IMR-90 (cell line): ENCODE results near the gene SLC43A2. TPM values are rescaled to one million over a fixed set of nuclear protein-coding genes. Genes with fewer than 3 reads are reported as not detected.
A peak's percentile ranks its signal among the peaks of the same experiment; 100 is the strongest.

ENCODE experiments used
- ATAC-seq: fragments of 200-7000 bp; cut with Tn5 transposase; 2 replicates; pipeline ENCODE4 v1.9.1; 2020; ENCODE audit warnings: low read depth, mild to moderate bottlenecking, moderate library complexity
- BruUV-seq: library from RNA; stranded (reverse); fragments of 400-500 nt; replicated peaks from 2 replicates; lab custom pipeline; 2021; lab: Mats Ljungman, UMichigan
- CTCF ChIA-PET: fragments of 300-600 bp; formaldehyde crosslinking; extraction: SDS; loops from one replicate; lab custom pipeline; 2021; ENCODE audit warnings: antibody characterized with exemption; lab: Yijun Ruan, JAX
- POLR2A ChIA-PET: fragments of 300-600 bp; sonication (Branson Sonifier 250); formaldehyde crosslinking; loops from one replicate; lab custom pipeline; 2022; ENCODE audit warnings: antibody characterized with exemption; ENCODE audit not compliant: unreplicated experiment; lab: Charles Lee
- DNase-seq: peaks from one replicate; pipeline ENCODE4 v3.0.0; 2013
- H2AFZ ChIP-seq: replicated peaks from 2 replicates; pipeline ENCODE3; 2013; ENCODE audit warnings: low read length, mild to moderate bottlenecking; ENCODE audit not compliant: poor library complexity
- H2AK5ac ChIP-seq: 2 replicates; pipeline ENCODE4 v1.6.1; 2013; ENCODE audit warnings: low read depth, low read length, inconsistent platforms
- H2AK9ac ChIP-seq: replicated peaks from 2 replicates; pipeline ENCODE3; 2013; ENCODE audit warnings: mild to moderate bottlenecking, low read depth, low read length, moderate library complexity; ENCODE audit not compliant: poor library complexity
- H2BK120ac ChIP-seq: 2 replicates; pipeline ENCODE4 v1.6.1; 2013; ENCODE audit warnings: low read depth, low read length, inconsistent platforms
- H2BK15ac ChIP-seq: 3 replicates; pipeline ENCODE4 v1.6.1; 2013; ENCODE audit warnings: low read depth, low read length, inconsistent platforms
- H2BK20ac ChIP-seq: 2 replicates; pipeline ENCODE4 v1.6.1; 2013; ENCODE audit warnings: low read depth, mild to moderate bottlenecking, inconsistent platforms, low read length, moderate library complexity
- H2BK5ac ChIP-seq: 2 replicates; pipeline ENCODE4 v1.6.1; 2013; ENCODE audit warnings: mild to moderate bottlenecking, low read depth, low read length, inconsistent platforms; ENCODE audit not compliant: poor library complexity, severe bottlenecking
- H3K14ac ChIP-seq: replicated peaks from 2 replicates; pipeline ENCODE4 v1.6.1; 2013; ENCODE audit warnings: low read depth, low read length, inconsistent platforms
- H3K18ac ChIP-seq: 2 replicates; pipeline ENCODE4 v1.6.1; 2013; ENCODE audit warnings: low read depth, low read length, control low read depth
- H3K23ac ChIP-seq: 2 replicates; pipeline ENCODE4 v1.6.1; 2013; ENCODE audit warnings: low read depth, low read length, inconsistent platforms
- H3K27ac ChIP-seq: 2 replicates; pipeline ENCODE4 v1.5.1; 2013; ENCODE audit warnings: mild to moderate bottlenecking, control low read depth, low read length; ENCODE audit not compliant: insufficient read depth
- H3K27me3 ChIP-seq: 2 replicates; pipeline ENCODE4 v1.6.1; 2013; ENCODE audit warnings: low read length; ENCODE audit not compliant: control insufficient read depth, insufficient read depth
- H3K36me3 ChIP-seq: 2 replicates; pipeline ENCODE4 v1.6.1; 2013; ENCODE audit warnings: low read length, mixed read lengths; ENCODE audit not compliant: control insufficient read depth, insufficient read depth
- H3K4ac ChIP-seq: 2 replicates; pipeline ENCODE4 v1.6.1; 2013; ENCODE audit warnings: low read depth, low read length, inconsistent platforms
- H3K4me1 ChIP-seq: 2 replicates; pipeline ENCODE4 v1.6.1; 2013; ENCODE audit warnings: low read length, mixed read lengths; ENCODE audit not compliant: control insufficient read depth, insufficient read depth
- H3K4me2 ChIP-seq: 2 replicates; pipeline ENCODE4 v1.6.1; 2013; ENCODE audit warnings: low read depth, mild to moderate bottlenecking, control low read depth, low read length, moderate library complexity
- H3K4me3 ChIP-seq: 2 replicates; pipeline ENCODE4 v1.5.1; 2013; ENCODE audit warnings: low read depth, mild to moderate bottlenecking, control low read depth, low read length, moderate library complexity; ENCODE audit not compliant: insufficient read depth
- H3K56ac ChIP-seq: 2 replicates; pipeline ENCODE4 v1.6.1; 2013; ENCODE audit warnings: low read length, inconsistent platforms; ENCODE audit not compliant: insufficient read depth; ENCODE audit errors: extremely low read depth
- H3K79me1 ChIP-seq, 2 experiments: 2 replicates each; pipeline ENCODE4 v1.6.1; 2013; ENCODE audit warnings: low read length in 2 of 2, inconsistent platforms in 1 of 2, low read depth in 1 of 2
- H3K9ac ChIP-seq: 2 replicates; pipeline ENCODE4 v1.6.1; 2013; ENCODE audit warnings: low read depth, low read length, control low read depth
- H3K9me1 ChIP-seq: 2 replicates; pipeline ENCODE4 v1.6.1; 2013; ENCODE audit warnings: low read length, inconsistent platforms; ENCODE audit not compliant: insufficient read depth
- H3K9me3 ChIP-seq: 2 replicates; pipeline ENCODE4 v1.6.1; 2013; ENCODE audit warnings: low read length; ENCODE audit not compliant: control insufficient read depth, insufficient read depth
- H4K20me1 ChIP-seq: 2 replicates; pipeline ENCODE4 v1.6.1; 2013; ENCODE audit warnings: low read length, inconsistent platforms; ENCODE audit not compliant: insufficient read depth
- H4K5ac ChIP-seq: 2 replicates; pipeline ENCODE4 v1.6.1; 2013; ENCODE audit warnings: mild to moderate bottlenecking, low read depth, low read length, control low read depth
- H4K8ac ChIP-seq, 2 experiments: 2 replicates each; pipeline ENCODE4 v1.6.1; 2013; ENCODE audit warnings: low read depth in 2 of 2, low read length in 2 of 2, control low read depth in 1 of 2, inconsistent platforms in 1 of 2
- H4K91ac ChIP-seq: 2 replicates; pipeline ENCODE4 v1.6.1; 2013; ENCODE audit warnings: low read depth, low read length, inconsistent platforms; ENCODE audit not compliant: insufficient read depth
- BHLHE40 ChIP-seq: fragments of 150-350 bp; IDR thresholded peaks from 2 replicates; pipeline ENCODE4 v1.6.1; 2016; ENCODE audit warnings: mild to moderate bottlenecking, low read depth, low read length
- CEBPB ChIP-seq: IDR thresholded peaks from 2 replicates; pipeline ENCODE4 v1.6.1; 2012; ENCODE audit warnings: low read depth, low read length, improper control_type of control experiment
- CHD1 ChIP-seq: IDR thresholded peaks from 2 replicates; pipeline ENCODE4 v1.6.1; 2012; ENCODE audit warnings: low read depth, low read length, improper control_type of control experiment
- CTCF ChIP-seq: conservative IDR thresholded peaks from 2 replicates; pipeline ENCODE4 v1.5.1; 2012; ENCODE audit warnings: mild to moderate bottlenecking, low read depth, low read length, improper control_type of control experiment
- ELK1 ChIP-seq: fragments of 150-350 bp; IDR thresholded peaks from 2 replicates; pipeline ENCODE4 v1.6.1; 2016; ENCODE audit warnings: low read depth, mild to moderate bottlenecking, low read length, moderate library complexity, borderline replicate concordance
- FOS ChIP-seq: fragments of 150-350 bp; IDR thresholded peaks from 2 replicates; pipeline ENCODE4 v1.6.1; 2016; ENCODE audit warnings: low read depth, low read length
- MAFK ChIP-seq: IDR thresholded peaks from 2 replicates; pipeline ENCODE4 v1.6.1; 2012; ENCODE audit warnings: low read depth, low read length, improper control_type of control experiment
- MAZ ChIP-seq: IDR thresholded peaks from 2 replicates; pipeline ENCODE4 v1.6.1; 2012; ENCODE audit warnings: low read depth, mild to moderate bottlenecking, low read length, improper control_type of control experiment, moderate library complexity, borderline replicate concordance
- MXI1 ChIP-seq: IDR thresholded peaks from 2 replicates; pipeline ENCODE4 v1.6.1; 2012; ENCODE audit warnings: low read depth, mild to moderate bottlenecking, low read length, moderate library complexity, borderline replicate concordance
- NFE2L2 ChIP-seq: fragments of 150-350 bp; IDR thresholded peaks from 2 replicates; pipeline ENCODE4 v1.6.1; 2016; ENCODE audit warnings: low read depth, mild to moderate bottlenecking, low read length
- POLR2A ChIP-seq: IDR thresholded peaks from 2 replicates; pipeline ENCODE4 v1.6.1; 2012; ENCODE audit warnings: mild to moderate bottlenecking, low read depth, low read length
- RAD21 ChIP-seq: IDR thresholded peaks from 2 replicates; pipeline ENCODE4 v1.6.1; 2012; ENCODE audit warnings: low read length, improper control_type of control experiment
- RCOR1 ChIP-seq: IDR thresholded peaks from 2 replicates; pipeline ENCODE4 v1.6.1; 2012; ENCODE audit warnings: mild to moderate bottlenecking, low read length, improper control_type of control experiment; ENCODE audit not compliant: insufficient replicate concordance
- RFX5 ChIP-seq: IDR thresholded peaks from 2 replicates; pipeline ENCODE4 v1.8.0; 2012; ENCODE audit warnings: low read depth, mild to moderate bottlenecking, low read length, moderate library complexity
- SMC3 ChIP-seq: fragments of 150-350 bp; IDR thresholded peaks from 2 replicates; pipeline ENCODE4 v1.6.1; 2016; ENCODE audit warnings: low read depth, mild to moderate bottlenecking, antibody characterized with exemption, low read length, moderate library complexity
- WGBS, 2 experiments: methylation state at CpG; one replicate each; pipeline versions ENCODE4 v1.1.5 to v1.1.7; 2013; ENCODE audit warnings: missing lambda C conversion rate in 2 of 2; ENCODE audit not compliant: insufficient read length in 1 of 2; ENCODE audit errors: extremely low coverage in 2 of 2; 5-methylcytosine and 5-hydroxymethylcytosine counted together
- dilution Hi-C: fragments of 300-500 bp; cut with HindIII; formaldehyde crosslinking; loops from one replicate; pipeline ENCODE4 v1.14.3; 2018; ENCODE audit warnings: low sequenced_read_pairs; ENCODE audit not compliant: unreplicated experiment
- in situ Hi-C: fragments of 300-500 bp; cut with MboI; formaldehyde crosslinking; loops from 3 replicates; pipeline ENCODE4 v1.14.3; 2019; ENCODE audit warnings: low sequenced_read_pairs, inconsistent platforms, mixed read lengths
- intact Hi-C: fragments of 100-400 bp; cut with micrococcal nuclease; formaldehyde crosslinking; loops from 2 replicates; pipeline ENCODE4 v1.10.0; 2022
- polyA plus RNA-seq, 3 experiments: library from polyadenylated mRNA; depleted of rRNA; stranded (reverse); fragments of >200 nt; gene quantifications; 2 replicates each; pipeline ENCODE4 v1.2.3, GENCODE V29; 2012; ENCODE audit warnings: low replicate concordance in 1 of 3
- total RNA-seq: library from RNA; depleted of rRNA; stranded (reverse); fragments of >200 nt; gene quantifications from 2 replicates; pipeline ENCODE4 v1.2.3, GENCODE V29; 2012
- TF ChIP-seq, protein P1 (sequence below): fragments of 150-350 bp; IDR thresholded peaks from 2 replicates; pipeline ENCODE4 v1.6.1; 2017; ENCODE audit warnings: mild to moderate bottlenecking, antibody characterized with exemption, low read length, low read depth

The SLC43A2 gene
- total and polyA plus RNA-seq, 2 of the 4 experiments (the other 2 are of a cell fraction) = 3.8 to 9.0 TPM

DNA sequence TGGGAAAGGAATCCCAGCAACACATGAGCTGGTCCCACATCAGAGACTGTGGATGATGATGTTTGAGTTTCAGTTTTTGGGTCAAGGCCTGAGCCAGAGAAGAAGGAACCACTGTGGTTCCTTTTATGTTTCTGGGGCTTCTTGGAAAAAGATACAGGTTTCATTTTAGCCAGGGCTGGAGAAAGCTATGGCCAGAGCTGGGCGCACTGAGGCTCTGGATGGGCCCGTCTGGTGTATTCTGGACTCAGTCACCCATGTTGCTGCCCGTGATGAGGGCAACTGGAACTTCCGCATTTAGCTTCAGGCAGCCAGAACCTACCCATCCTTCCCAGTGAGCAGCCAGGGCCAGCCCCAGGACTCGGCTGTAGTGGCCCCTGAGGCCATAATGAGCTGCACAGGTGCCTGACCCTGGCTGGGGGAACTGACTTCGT is 51.0 kb downstream of the SLC43A2 start:
- Histone ChIP-seq H3K79me1 (no peaks in the 10 kb centered on the region), H3K18ac (peak overlapping the region; percentile 48), H4K20me1 (no peaks in the 10 kb centered on the region), H2BK5ac (peak overlapping the region; percentile 91), H3K27ac (peak overlapping the region; percentile 87), H4K8ac (peak overlapping the region; percentile 77 to 98), H2BK120ac (peak overlapping the region; percentile 92), H2AFZ (peak overlapping the region; percentile 93), H3K56ac (peak overlapping the region; percentile 59; the same call in 1 of the 2 replicates), H2BK20ac (peak overlapping the region; percentile 41), H3K4me3 (no peak overlapping the region), H2AK9ac (peak overlapping the region; percentile 87), H3K36me3 (no peaks in the 10 kb centered on the region), H3K27me3 (no peaks in the 10 kb centered on the region), H2BK15ac (peak overlapping the region; percentile 86; the same call in 2 of the 3 replicates), H3K23ac (peak overlapping the region; percentile 75), H3K14ac (peak overlapping the region; percentile 95), H3K4me1 (peaks cover 15% of the 10 kb centered on the region), H3K9me3 (no peaks in the 10 kb centered on the region), H2AK5ac (peak overlapping the region; percentile 95), H3K9me1 (0 out of 2 replicates have a peak, but pooled peaks cover 2% of the 10 kb centered on the region), H4K5ac (peak overlapping the region; percentile 78), H3K4me2 (peak overlapping the region; percentile 40), H3K9ac (peak overlapping the region; percentile 54), H4K91ac (peak overlapping the region; percentile 93), H3K4ac (peak overlapping the region; percentile 96)
- BruUV-seq = no TSS peak
- 88% methylated on average over 5 of the region's 6 CpGs; no CpG with 5 or more reads in 1 of the 2 experiments for WGBS, 2 experiments
- intact Hi-C loops = loop anchor here (5.0 to 10.0 kb wide), 2 partner anchors 207 to 455 kb away; partner anchors contain the start of gene DPH1
- POLR2A ChIA-PET = no interaction called here
- CTCF ChIA-PET = interaction anchor here (0.6 to 1.6 kb wide), 3 partner anchors 37 to 71 kb away, joined by 3 to 7 read pairs (median 3); partner anchors contain the start of gene RILP
- TF ChIP-seq RCOR1 (no peak), CEBPB (no peak), RFX5 (no peak), CTCF (no peak), MAFK (no peak), POLR2A (no peak), CHD1 (no peak), BHLHE40 (no peak), MXI1 (no peak), SMC3 (no peak), FOS (no peak), RAD21 (no peak), ELK1 (no peak), MAZ (no peak), NFE2L2 (no peak)
- TF ChIP-seq, protein P1, sequence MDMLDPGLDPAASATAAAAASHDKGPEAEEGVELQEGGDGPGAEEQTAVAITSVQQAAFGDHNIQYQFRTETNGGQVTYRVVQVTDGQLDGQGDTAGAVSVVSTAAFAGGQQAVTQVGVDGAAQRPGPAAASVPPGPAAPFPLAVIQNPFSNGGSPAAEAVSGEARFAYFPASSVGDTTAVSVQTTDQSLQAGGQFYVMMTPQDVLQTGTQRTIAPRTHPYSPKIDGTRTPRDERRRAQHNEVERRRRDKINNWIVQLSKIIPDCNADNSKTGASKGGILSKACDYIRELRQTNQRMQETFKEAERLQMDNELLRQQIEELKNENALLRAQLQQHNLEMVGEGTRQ = no peak
- dilution Hi-C loops = no loop called here
- ATAC-seq = peak; percentile 2
- DNase-seq = no peak
- in situ Hi-C loops = loop anchor here (5.0 kb wide), 1 partner anchor 70 kb away; the partner anchor contains the start of genes RILP and SCARF1
